Heart left ventricle (tissue), 13 donors: ENCODE results near the gene VENTX.

Experiments used
- POLR2A ChIP-seq, 2 donors: fragments of 450-650 bp; IDR thresholded peaks; one replicate each; pipeline ENCODE4 v1.6.1; 2017; ENCODE audit warnings: antibody characterized with exemption in 2 of 2, mild to moderate bottlenecking in 2 of 2, moderate library complexity in 2 of 2
- TF ChIP-seq, protein P1 (sequence below), 12 donors: fragments of 200-600 bp; sonication (generic) in 4 of 12; IDR thresholded peaks; one replicate each; pipeline versions ENCODE4 v1.5.0 to v1.8.0; 2018 to 2022; ENCODE audit warnings: antibody characterized with exemption in 12 of 12, mild to moderate bottlenecking in 5 of 12
- donor health status: ischemic (EF 13 %, LVEDD 7.1; RV severe dilation, severe dysfunction).
- donor health status: DM: no; HTN: yes; CAD: no.
- donor health status: DM: no; HTN: no; CAD: no.
- donor health status: ischemic (EF 25% LVEDD 6.9; RV normal size, moderate dysfunction).
- donor health status: ischemic (EF 25% LVEDD 5.7; RV mildly dilated, moderate dysfunction).
- donor health status: ischemic (EF 35%, LVEDD 5.7; RV mildly dilated, moderate dysfunction).
- donor health status: nonischemic (EF 11% LVEDD 7.7; RV severe dilation, severe dysfunction).
- donor health status: DM: yes; HTN: yes; CAD: no.
- donor health status: PGD.
- donor health status: ischemic (EF 29% LVEDD 5.4; RV normal size, mild dysfunction).
- donor health status: nonischemic (EF 23%, LVEDD 6.1; RV moderate dilation, normal function).

DNA sequence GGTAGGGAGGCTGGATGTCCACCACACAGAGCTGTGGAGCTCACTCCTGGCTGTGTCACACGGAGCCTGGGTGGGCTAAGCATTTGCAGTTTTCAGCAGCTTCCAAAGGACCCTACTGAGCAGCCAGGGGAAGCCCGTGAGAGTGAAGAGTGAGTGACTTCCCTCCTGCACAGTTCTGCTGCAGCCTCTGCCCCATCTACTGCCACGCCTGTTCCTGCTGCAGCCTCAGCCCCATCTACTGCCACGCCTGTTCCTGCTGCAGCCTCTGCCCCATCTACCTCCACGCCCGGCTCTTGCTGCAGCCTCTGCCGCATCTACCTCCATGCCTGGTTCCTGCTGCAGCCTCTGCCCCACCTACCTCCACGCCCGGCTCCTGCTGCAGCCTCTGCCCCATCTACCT lies 26.8 kb downstream of the VENTX start:
- TF ChIP-seq, protein P1, sequence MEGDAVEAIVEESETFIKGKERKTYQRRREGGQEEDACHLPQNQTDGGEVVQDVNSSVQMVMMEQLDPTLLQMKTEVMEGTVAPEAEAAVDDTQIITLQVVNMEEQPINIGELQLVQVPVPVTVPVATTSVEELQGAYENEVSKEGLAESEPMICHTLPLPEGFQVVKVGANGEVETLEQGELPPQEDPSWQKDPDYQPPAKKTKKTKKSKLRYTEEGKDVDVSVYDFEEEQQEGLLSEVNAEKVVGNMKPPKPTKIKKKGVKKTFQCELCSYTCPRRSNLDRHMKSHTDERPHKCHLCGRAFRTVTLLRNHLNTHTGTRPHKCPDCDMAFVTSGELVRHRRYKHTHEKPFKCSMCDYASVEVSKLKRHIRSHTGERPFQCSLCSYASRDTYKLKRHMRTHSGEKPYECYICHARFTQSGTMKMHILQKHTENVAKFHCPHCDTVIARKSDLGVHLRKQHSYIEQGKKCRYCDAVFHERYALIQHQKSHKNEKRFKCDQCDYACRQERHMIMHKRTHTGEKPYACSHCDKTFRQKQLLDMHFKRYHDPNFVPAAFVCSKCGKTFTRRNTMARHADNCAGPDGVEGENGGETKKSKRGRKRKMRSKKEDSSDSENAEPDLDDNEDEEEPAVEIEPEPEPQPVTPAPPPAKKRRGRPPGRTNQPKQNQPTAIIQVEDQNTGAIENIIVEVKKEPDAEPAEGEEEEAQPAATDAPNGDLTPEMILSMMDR (IDR thresholded peaks at IDR 0.05): no peak
- no peak for TF ChIP-seq POLR2A (IDR thresholded peaks at IDR 0.05)
